Stimulated activated CD8-positive, alpha-beta memory T cell treated with anti-CD3 and anti-CD28 coated beads, Interleukin-4, amount 100 ng/mL, for 1 hour (primary cell): ENCODE data around the gene PPP1R9A.

Experiments
- DNase-seq, 2 donors: peaks; one replicate each; pipeline ENCODE4 v3.0.0-alpha.2; 2020; ENCODE audit warnings: low read depth in 2 of 2, low spot score in 1 of 2

Gene PPP1R9A

GRCh38 chr7:95312561-95312960, 405.2 kb downstream of the PPP1R9A start:
- no peak for DNase-seq

- DNase-seq = no peak
Measured at GRCh38 chr7:95316588-95316987, 409.2 kb downstream of the PPP1R9A start.

GRCh38 chr7:95317546-95317945, 410.2 kb downstream of the PPP1R9A start:
- DNase-seq = no peak

GRCh38 chr7:95317966-95318365, 410.6 kb downstream of the PPP1R9A start:
- no peak for DNase-seq

GRCh38 chr7:95318501-95319100, 411.2 kb downstream of the PPP1R9A start:
- DNase-seq = no peak

- no peak for DNase-seq
Measured at GRCh38 chr7:95319570-95319969, 412.2 kb downstream of the PPP1R9A start.

GRCh38 chr7:95320651-95321050, 413.3 kb downstream of the PPP1R9A start:
- no peak for DNase-seq

- no peak for DNase-seq
Measured at GRCh38 chr7:95321720-95322119, 414.3 kb downstream of the PPP1R9A start.

GRCh38 chr7:95322396-95322795, 415.0 kb downstream of the PPP1R9A start:
- no peak for DNase-seq

- no peak for DNase-seq
Measured at GRCh38 chr7:95322854-95323253, 415.5 kb downstream of the PPP1R9A start.

- DNase-seq = no peak
Measured at GRCh38 chr7:95323410-95324129, 416.2 kb downstream of the PPP1R9A start.

GRCh38 chr7:95324431-95324830, 417.0 kb downstream of the PPP1R9A start, which contains the start of gene PON1:
TSS of gene PON1 (minus strand) at chr7:95324532. CDS start at chr7:95324475, 57 bp downstream.
- DNase-seq = no peak

GRCh38 chr7:95327356-95327755, 420.0 kb downstream of the PPP1R9A start:
- no peak for DNase-seq

GRCh38 chr7:95330204-95330960, 423.0 kb downstream of the PPP1R9A start:
- DNase-seq = no peak

GRCh38 chr7:95330961-95331337, 423.6 kb downstream of the PPP1R9A start:
- DNase-seq = no peak

GRCh38 chr7:95334447-95334846, 427.1 kb downstream of the PPP1R9A start:
- no peak for DNase-seq

- no peak for DNase-seq
Measured at GRCh38 chr7:95335093-95335492, 427.7 kb downstream of the PPP1R9A start.

GRCh38 chr7:95338832-95339231, 431.4 kb downstream of the PPP1R9A start:
- no peak for DNase-seq

GRCh38 chr7:95340491-95340890, 433.1 kb downstream of the PPP1R9A start:
- DNase-seq = no peak

- DNase-seq = no peak
Measured at GRCh38 chr7:95342029-95342428, 434.6 kb downstream of the PPP1R9A start.

GRCh38 chr7:95342642-95343307, 435.4 kb downstream of the PPP1R9A start:
- no peak for DNase-seq
